ENCODE measurements around the gene CDKL1. TPM values are rescaled to one million over a fixed set of nuclear protein-coding genes. Genes with fewer than 3 reads are reported as not detected.

CDKL1 gene
- total RNA-seq, 1 experiment from 2014 or later: 14.4 TPM

- Histone ChIP-seq H3K27ac (ENCODE audit: low read length) (no peak overlapping the region), H3K9me2 (replicated peaks; ENCODE audit: low read length) (no peaks in the 10 kb centered on the region), H3K9me3 (ENCODE audit: low read length) (no peaks in the 10 kb centered on the region), H3K4me1 (ENCODE audit: insufficient read depth, low read length) (no peaks in the 10 kb centered on the region), H3K36me3 (ENCODE audit: low read depth, low read length) (peaks cover 27% of the 10 kb centered on the region), H4K20me1 (ENCODE audit: low read length) (no peaks in the 10 kb centered on the region), H3K4me2 (ENCODE audit: low read length) (no peak overlapping the region), H3F3A (ENCODE audit: low read length, unreplicated experiment) (no peaks in the 10 kb centered on the region), H3K27me3 (ENCODE audit: low read length) (no peaks in the 10 kb centered on the region), H2AFZ (ENCODE audit: low read length) (no peak overlapping the region), H3K9ac (ENCODE audit: low read length) (no peak overlapping the region), H3K4me3 (ENCODE audit: low read length) (no peak overlapping the region), H3K79me2 (ENCODE audit: low read length) (no peaks in the 10 kb centered on the region)
- TF ChIP-seq EZH2phosphoT487 (IDR thresholded peaks at IDR 0.05; ENCODE audit: borderline replicate concordance, low read length): no peak
- ATAC-seq: no peak
- no peak for DNase-seq
- intact Hi-C loops (cut with micrococcal nuclease): no loop called here
- ChIA-PET CTCF (no interaction called here), POLR2A (ENCODE audit: unreplicated experiment) (no interaction called here)
- no TSS peak for BruUV-seq (replicated peaks)
Measured at GRCh38 chr14:50423529-50423928, 26.8 kb upstream of the CDKL1 start.

- no peak for TF ChIP-seq CTCF (conservative IDR thresholded peaks at IDR 0.05; ENCODE audit: low read depth, low read length)
- TF ChIP-seq EZH2 (IDR thresholded peaks at IDR 0.05; ENCODE audit: low read length, unreplicated experiment): no peak
- no peak for TF ChIP-seq EZH2phosphoT487 (IDR thresholded peaks at IDR 0.05; ENCODE audit: borderline replicate concordance, low read length)
- no peaks in the 10 kb centered on the region for H3K79me2 ChIP-seq (ENCODE audit: low read length)
- no peaks in the 10 kb centered on the region for H4K20me1 ChIP-seq (ENCODE audit: low read length)
- H3K4me1 ChIP-seq (ENCODE audit: insufficient read depth, low read length): no peaks in the 10 kb centered on the region
- ATAC-seq: no peak
- DNase-seq: no peak
- H2AFZ ChIP-seq (ENCODE audit: low read length): no peak overlapping the region
- H3K4me2 ChIP-seq (ENCODE audit: low read length): no peak overlapping the region
- ChIA-PET POLR2A (ENCODE audit: unreplicated experiment) (no interaction called here), CTCF (interaction anchor here (1.2 kb wide), 1 partner anchor 293 kb away, joined by 4 read pairs; no protein-coding TSS in a partner anchor)
- H3K27ac ChIP-seq (ENCODE audit: low read length): no peak overlapping the region
- H3F3A ChIP-seq (ENCODE audit: low read length, unreplicated experiment): no peaks in the 10 kb centered on the region
- H3K9me2 ChIP-seq (replicated peaks; ENCODE audit: low read length): no peaks in the 10 kb centered on the region
- peaks cover 40% of the 10 kb centered on the region for H3K36me3 ChIP-seq (ENCODE audit: low read depth, low read length)
- no peak overlapping the region for H3K4me3 ChIP-seq (ENCODE audit: low read length)
- no TSS peak for BruUV-seq (replicated peaks)
- no peaks in the 10 kb centered on the region for H3K9me3 ChIP-seq (ENCODE audit: low read length)
- intact Hi-C loops (cut with micrococcal nuclease): no loop called here
- H3K27me3 ChIP-seq (ENCODE audit: low read length): no peaks in the 10 kb centered on the region
- no peak overlapping the region for H3K9ac ChIP-seq (ENCODE audit: low read length)
Measured at GRCh38 chr14:50421499-50421898, 24.8 kb upstream of the CDKL1 start.

- Histone ChIP-seq H3F3A (ENCODE audit: low read length, unreplicated experiment) (no peaks in the 10 kb centered on the region), H3K27me3 (ENCODE audit: low read length) (no peaks in the 10 kb centered on the region), H2AFZ (ENCODE audit: low read length) (no peak overlapping the region), H4K20me1 (ENCODE audit: low read length) (no peaks in the 10 kb centered on the region), H3K9me2 (replicated peaks; ENCODE audit: low read length) (no peaks in the 10 kb centered on the region), H3K4me3 (ENCODE audit: low read length) (no peak overlapping the region), H3K9ac (ENCODE audit: low read length) (no peak overlapping the region), H3K36me3 (ENCODE audit: low read depth, low read length) (peaks cover 26% of the 10 kb centered on the region), H3K9me3 (ENCODE audit: low read length) (no peaks in the 10 kb centered on the region), H3K4me2 (ENCODE audit: low read length) (no peak overlapping the region), H3K79me2 (ENCODE audit: low read length) (no peaks in the 10 kb centered on the region), H3K27ac (ENCODE audit: low read length) (no peak overlapping the region), H3K4me1 (ENCODE audit: insufficient read depth, low read length) (no peaks in the 10 kb centered on the region)
- POLR2A ChIA-PET (ENCODE audit: unreplicated experiment): interaction anchor here (0.7 kb wide), 1 partner anchor 394 kb away, joined by 3 read pairs; no protein-coding TSS in a partner anchor
- DNase-seq: no peak
- CTCF ChIA-PET: no interaction called here
- ATAC-seq: no peak
- intact Hi-C loops (cut with micrococcal nuclease): no loop called here
- TF ChIP-seq EZH2phosphoT487 (IDR thresholded peaks at IDR 0.05; ENCODE audit: borderline replicate concordance, low read length) (no peak), CTCF (conservative IDR thresholded peaks at IDR 0.05; ENCODE audit: low read depth, low read length) (no peak), EZH2 (IDR thresholded peaks at IDR 0.05; ENCODE audit: low read length, unreplicated experiment) (no peak)
- no TSS peak for BruUV-seq (replicated peaks)
Measured at GRCh38 chr14:50417853-50418252, 21.2 kb upstream of the CDKL1 start.
